Smooth muscle cell (in vitro differentiated cells): ENCODE results near the gene FGF14. TPM values are rescaled to one million over a fixed set of nuclear protein-coding genes. Genes with fewer than 3 reads are reported as not detected.

Source experiments
- DNase-seq: peaks from one replicate; lab custom pipeline; 2025; ENCODE audit not compliant: unreplicated experiment; lab: John Stamatoyannopoulos, UW
- H2AFZ ChIP-seq: fragments of 200-600 bp; sonication (generic); 2 replicates; pipeline ENCODE4 v1.6.0; 2016; ENCODE audit warnings: antibody characterized with exemption, low read depth, mild to moderate bottlenecking
- H3F3A ChIP-seq: fragments of 200-600 bp; sonication (generic); 2 replicates; pipeline ENCODE4 v1.6.0; 2017; ENCODE audit warnings: antibody characterized with exemption, low read depth
- H3K27ac ChIP-seq: fragments of 200-600 bp; sonication (generic); 2 replicates; pipeline ENCODE4 v1.5.1; 2016; ENCODE audit warnings: low read depth, mild to moderate bottlenecking
- H3K27me3 ChIP-seq: fragments of 200-600 bp; sonication (generic); 2 replicates; pipeline ENCODE4 v1.6.1; 2016; ENCODE audit warnings: low read depth, mild to moderate bottlenecking
- H3K36me3 ChIP-seq: fragments of 200-600 bp; sonication (generic); 2 replicates; pipeline ENCODE4 v1.5.1; 2016; ENCODE audit warnings: low read depth
- H3K4me1 ChIP-seq: fragments of 200-600 bp; sonication (generic); 2 replicates; pipeline ENCODE4 v1.5.1; 2016; ENCODE audit warnings: low read depth
- H3K4me2 ChIP-seq: fragments of 200-600 bp; sonication (generic); 2 replicates; pipeline ENCODE4 v1.6.0; 2016; ENCODE audit warnings: mild to moderate bottlenecking
- H3K4me3 ChIP-seq: fragments of 200-600 bp; sonication (generic); 2 replicates; pipeline ENCODE4 v1.5.1; 2016; ENCODE audit warnings: mild to moderate bottlenecking
- H3K79me2 ChIP-seq: fragments of 200-600 bp; sonication (generic); 2 replicates; pipeline ENCODE4 v1.6.0; 2016; ENCODE audit warnings: low read depth, mild to moderate bottlenecking
- H3K9ac ChIP-seq: fragments of 200-600 bp; sonication (generic); 2 replicates; pipeline ENCODE4 v1.6.0; 2016; ENCODE audit warnings: low read depth
- H3K9me3 ChIP-seq: fragments of 200-600 bp; sonication (generic); replicated peaks from 2 replicates; pipeline ENCODE4 v1.5.1; 2016; ENCODE audit warnings: low read depth
- H4K20me1 ChIP-seq: fragments of 200-600 bp; sonication (generic); 2 replicates; pipeline ENCODE4 v1.6.0; 2016; ENCODE audit warnings: low read depth
- CTCF ChIP-seq: fragments of 200-600 bp; sonication (generic); IDR thresholded peaks from 2 replicates; pipeline ENCODE4 v1.5.1; 2017; ENCODE audit warnings: borderline replicate concordance, mild to moderate bottlenecking, antibody characterized with exemption; ENCODE audit not compliant: insufficient read depth, poor library complexity, severe bottlenecking
- WGBS: methylation state at CpG from one replicate; pipeline ENCODE4 v1.1.7; 2016; ENCODE audit warnings: low lambda C conversion rate; 5-methylcytosine and 5-hydroxymethylcytosine counted together
- polyA plus RNA-seq: library from polyadenylated mRNA; unstranded; fragments of >200 nt; fragmentation: Nextera tagmentation; extraction: Ambion mirVana; gene quantifications from 2 replicates; pipeline ENCODE4 v1.2.1, GENCODE V29; 2016
- total RNA-seq: library from RNA; depleted of rRNA; stranded (reverse); fragments of >200 nt; gene quantifications from 2 replicates; pipeline ENCODE4 v1.2.3, GENCODE V29; 2014

Gene FGF14
- total and polyA plus RNA-seq, 2 experiments from 2014 or later = 0.23 TPM; not detected in 1

GRCh38 chr13:102280366-102280765 is 121.5 kb downstream of the FGF14 start:
- Histone ChIP-seq H3K79me2 (no peaks in the 10 kb centered on the region), H4K20me1 (no peaks in the 10 kb centered on the region), H3K27me3 (no peaks in the 10 kb centered on the region), H2AFZ (no peak overlapping the region), H3K9ac (no peak overlapping the region), H3F3A (no peaks in the 10 kb centered on the region), H3K9me3 (no peaks in the 10 kb centered on the region), H3K4me2 (no peak overlapping the region), H3K36me3 (no peaks in the 10 kb centered on the region), H3K4me1 (no peaks in the 10 kb centered on the region), H3K27ac (no peak overlapping the region), H3K4me3 (no peak overlapping the region)
- DNase-seq = no peak
- no peak for TF ChIP-seq CTCF

GRCh38 chr13:102277286-102277685 is 124.6 kb downstream of the FGF14 start:
- no peak overlapping the region for H3K9ac ChIP-seq
- no peak overlapping the region for H3K4me3 ChIP-seq
- no peaks in the 10 kb centered on the region for H3K4me1 ChIP-seq
- no peak for TF ChIP-seq CTCF
- H3K36me3 ChIP-seq = no peaks in the 10 kb centered on the region
- no peaks in the 10 kb centered on the region for H3K9me3 ChIP-seq
- H3K27me3 ChIP-seq = no peaks in the 10 kb centered on the region
- no peak overlapping the region for H2AFZ ChIP-seq
- DNase-seq = no peak
- no peak overlapping the region for H3K4me2 ChIP-seq
- 80% methylated on average over 4 of the region's 4 CpGs for WGBS
- H4K20me1 ChIP-seq = no peaks in the 10 kb centered on the region
- H3K79me2 ChIP-seq = no peaks in the 10 kb centered on the region
- no peaks in the 10 kb centered on the region for H3F3A ChIP-seq
- H3K27ac ChIP-seq = no peak overlapping the region

GRCh38 chr13:102276404-102276803 is 125.4 kb downstream of the FGF14 start:
- H3K9ac ChIP-seq = no peak overlapping the region
- no peaks in the 10 kb centered on the region for H3K27me3 ChIP-seq
- 71% methylated on average over 1 of the region's 1 CpG for WGBS
- no peaks in the 10 kb centered on the region for H3K9me3 ChIP-seq
- no peaks in the 10 kb centered on the region for H4K20me1 ChIP-seq
- H3K36me3 ChIP-seq = no peaks in the 10 kb centered on the region
- H3K4me2 ChIP-seq = no peak overlapping the region
- no peak for TF ChIP-seq CTCF
- no peak for DNase-seq
- H3K4me3 ChIP-seq = no peak overlapping the region
- H3F3A ChIP-seq = no peaks in the 10 kb centered on the region
- H3K79me2 ChIP-seq = no peaks in the 10 kb centered on the region
- H2AFZ ChIP-seq = no peak overlapping the region
- no peak overlapping the region for H3K27ac ChIP-seq
- no peaks in the 10 kb centered on the region for H3K4me1 ChIP-seq

- H3K27ac ChIP-seq = no peak overlapping the region
- 54% methylated on average over 3 of the region's 3 CpGs for WGBS
- no peaks in the 10 kb centered on the region for H3K79me2 ChIP-seq
- H3K9me3 ChIP-seq = no peaks in the 10 kb centered on the region
- TF ChIP-seq CTCF = no peak
- H3K36me3 ChIP-seq = no peaks in the 10 kb centered on the region
- no peak overlapping the region for H3K4me3 ChIP-seq
- H4K20me1 ChIP-seq = no peaks in the 10 kb centered on the region
- no peaks in the 10 kb centered on the region for H3F3A ChIP-seq
- no peak overlapping the region for H3K4me2 ChIP-seq
- no peak for DNase-seq
- H2AFZ ChIP-seq = no peak overlapping the region
- no peak overlapping the region for H3K9ac ChIP-seq
- H3K27me3 ChIP-seq = no peaks in the 10 kb centered on the region
- no peaks in the 10 kb centered on the region for H3K4me1 ChIP-seq
Observed at GRCh38 chr13:102275969-102276368, 125.9 kb downstream of the FGF14 start.
